Chondrocyte (in vitro differentiated cells): ENCODE data around the gene SYCE3. TPM values are rescaled to one million over a fixed set of nuclear protein-coding genes. Genes with fewer than 3 reads are reported as not detected.

ENCODE experiments used
- DNase-seq: peaks from one replicate; pipeline ENCODE4 v3.0.0; 2021; ENCODE audit warnings: mixed read lengths, low spot score
- H3K27ac Mint-ChIP-seq: one replicate; pipeline ENCODE4 v1.8.0; 2021; ENCODE audit warnings: mild to moderate bottlenecking, moderate library complexity, mixed read lengths; ENCODE audit not compliant: unreplicated experiment
- H3K27me3 Mint-ChIP-seq: 2 replicates; pipeline ENCODE4 v1.8.0; 2021; ENCODE audit warnings: low read depth, mixed read lengths
- H3K36me3 Mint-ChIP-seq: 2 replicates; pipeline ENCODE4 v1.8.0; 2021; ENCODE audit warnings: low read depth, mixed read lengths
- H3K4me1 Mint-ChIP-seq: 2 replicates; pipeline ENCODE4 v1.8.0; 2021; ENCODE audit warnings: low read depth, mild to moderate bottlenecking, mixed read lengths
- H3K4me3 Mint-ChIP-seq: one replicate; pipeline ENCODE4 v1.8.0; 2021; ENCODE audit warnings: mild to moderate bottlenecking, moderate library complexity, mixed read lengths; ENCODE audit not compliant: unreplicated experiment
- H3K9me3 Mint-ChIP-seq: 2 replicates; pipeline ENCODE4 v1.8.0; 2021; ENCODE audit warnings: low read depth, mixed read lengths
- total RNA-seq: library from RNA; stranded (reverse); gene quantifications from 3 replicates; pipeline ENCODE4 v1.2.1, GENCODE V29; 2021
- TF ChIP-seq, protein P1 (sequence below): fragments of 200-600 bp; sonication (generic); IDR thresholded peaks from 2 replicates; pipeline ENCODE4 v1.5.0; 2021; ENCODE audit warnings: antibody characterized with exemption, mild to moderate bottlenecking, moderate library complexity

The SYCE3 gene
- total RNA-seq, 1 donor from 2014 or later, result not detected

DNA sequence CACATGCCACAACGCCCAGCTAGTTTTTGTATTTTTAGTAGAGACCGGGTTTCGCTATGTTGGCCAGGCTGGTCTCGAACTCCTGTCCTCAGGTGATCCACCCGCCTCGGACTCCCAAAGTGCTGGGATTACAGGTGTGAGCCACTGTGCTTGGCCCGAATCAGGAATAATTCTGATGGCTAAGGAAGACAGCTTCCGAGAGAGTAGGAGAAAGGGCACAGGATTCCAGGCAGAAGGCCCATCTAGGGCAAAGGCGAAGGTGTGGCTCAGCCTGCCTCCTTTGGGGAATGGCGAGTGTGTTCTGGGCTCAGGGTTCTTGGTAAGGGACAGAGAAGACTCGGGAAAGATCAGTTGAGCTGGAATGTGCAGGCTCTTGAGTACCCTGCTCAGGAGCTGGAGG, 1.6 kb upstream of the SYCE3 start:
- Mint-ChIP-seq H3K4me1 (peaks cover 16% of the 10 kb centered on the region), H3K27me3 (peaks cover 9% of the 10 kb centered on the region), H3K36me3 (peaks cover 9% of the 10 kb centered on the region), H3K27ac (no peak overlapping the region), H3K9me3 (no peaks in the 10 kb centered on the region), H3K4me3 (no peak overlapping the region)
- DNase-seq, result no peak
- TF ChIP-seq, protein P1, sequence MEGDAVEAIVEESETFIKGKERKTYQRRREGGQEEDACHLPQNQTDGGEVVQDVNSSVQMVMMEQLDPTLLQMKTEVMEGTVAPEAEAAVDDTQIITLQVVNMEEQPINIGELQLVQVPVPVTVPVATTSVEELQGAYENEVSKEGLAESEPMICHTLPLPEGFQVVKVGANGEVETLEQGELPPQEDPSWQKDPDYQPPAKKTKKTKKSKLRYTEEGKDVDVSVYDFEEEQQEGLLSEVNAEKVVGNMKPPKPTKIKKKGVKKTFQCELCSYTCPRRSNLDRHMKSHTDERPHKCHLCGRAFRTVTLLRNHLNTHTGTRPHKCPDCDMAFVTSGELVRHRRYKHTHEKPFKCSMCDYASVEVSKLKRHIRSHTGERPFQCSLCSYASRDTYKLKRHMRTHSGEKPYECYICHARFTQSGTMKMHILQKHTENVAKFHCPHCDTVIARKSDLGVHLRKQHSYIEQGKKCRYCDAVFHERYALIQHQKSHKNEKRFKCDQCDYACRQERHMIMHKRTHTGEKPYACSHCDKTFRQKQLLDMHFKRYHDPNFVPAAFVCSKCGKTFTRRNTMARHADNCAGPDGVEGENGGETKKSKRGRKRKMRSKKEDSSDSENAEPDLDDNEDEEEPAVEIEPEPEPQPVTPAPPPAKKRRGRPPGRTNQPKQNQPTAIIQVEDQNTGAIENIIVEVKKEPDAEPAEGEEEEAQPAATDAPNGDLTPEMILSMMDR, result no peak

- Mint-ChIP-seq H3K4me1 (peaks cover 16% of the 10 kb centered on the region), H3K9me3 (no peaks in the 10 kb centered on the region)
- DNase-seq, result no peak
Measured at GRCh38 chr22:50563413-50564160, 868 bp upstream of the SYCE3 start.

DNA sequence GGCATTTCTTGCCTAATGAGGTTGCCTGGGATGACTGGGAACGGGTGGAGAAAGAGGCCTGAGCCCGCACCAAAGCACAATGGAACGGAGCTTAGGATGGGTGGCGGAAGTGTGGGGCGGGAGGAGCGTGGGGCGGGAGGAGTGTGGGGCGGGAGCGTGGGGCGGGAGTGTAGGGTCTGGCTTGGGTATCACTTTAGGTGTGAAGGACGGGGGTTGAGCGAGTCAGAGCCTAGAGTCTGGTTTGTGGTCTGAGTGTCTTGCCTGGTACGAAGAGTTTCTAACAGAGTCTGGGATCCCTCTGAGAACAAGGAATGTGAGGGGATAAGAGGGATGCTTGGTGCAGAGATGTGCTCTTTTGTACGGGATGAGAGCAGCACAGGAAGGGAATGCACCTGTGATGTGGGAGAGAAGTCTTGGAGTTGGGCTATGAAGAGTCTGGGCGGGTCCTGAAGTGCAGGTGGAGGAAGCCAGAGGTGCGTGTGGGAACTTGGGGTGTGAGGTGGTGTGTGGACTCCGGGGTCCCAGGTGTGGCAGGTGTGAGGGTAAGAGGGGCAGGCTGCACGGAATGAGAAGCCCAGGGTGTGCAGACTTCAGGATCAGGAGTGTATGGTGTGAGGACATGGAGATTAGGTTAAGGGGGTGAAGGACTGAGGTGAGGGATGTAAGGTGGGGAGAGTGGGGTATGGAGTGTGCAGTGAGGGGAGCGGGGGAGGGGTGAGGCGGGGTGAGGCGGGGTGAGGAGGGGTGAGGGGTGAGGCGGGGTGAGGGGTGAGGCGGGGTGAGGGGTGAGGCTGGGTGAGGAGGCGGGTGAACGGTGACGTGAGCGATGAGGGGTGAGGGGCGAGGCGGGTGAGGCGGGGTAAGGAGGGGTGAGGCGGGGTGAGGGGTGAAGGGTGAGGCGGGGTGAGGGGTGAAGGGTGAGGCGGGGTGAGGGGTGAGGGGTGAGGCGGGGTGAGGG, 1.0 kb downstream of the SYCE3 start:
- TF ChIP-seq, protein P1, result no peak
- H3K36me3 Mint-ChIP-seq, result no peaks in the 10 kb centered on the region
- peaks cover 10% of the 10 kb centered on the region for H3K27me3 Mint-ChIP-seq
- no peaks in the 10 kb centered on the region for H3K9me3 Mint-ChIP-seq
- H3K4me3 Mint-ChIP-seq, result peak overlapping the region; percentile 61
- no peak for DNase-seq
- no peak overlapping the region for H3K27ac Mint-ChIP-seq
- peaks cover 16% of the 10 kb centered on the region for H3K4me1 Mint-ChIP-seq

More at GRCh38 chr22:50563413-50564160, 868 bp upstream of the SYCE3 start:
- Mint-ChIP-seq H3K36me3 (peaks cover 4% of the 10 kb centered on the region), H3K4me3 (peak overlapping the region; percentile 92), H3K27ac (no peak overlapping the region), H3K27me3 (peaks cover 10% of the 10 kb centered on the region)
- TF ChIP-seq, protein P1, result no peak

DNA sequence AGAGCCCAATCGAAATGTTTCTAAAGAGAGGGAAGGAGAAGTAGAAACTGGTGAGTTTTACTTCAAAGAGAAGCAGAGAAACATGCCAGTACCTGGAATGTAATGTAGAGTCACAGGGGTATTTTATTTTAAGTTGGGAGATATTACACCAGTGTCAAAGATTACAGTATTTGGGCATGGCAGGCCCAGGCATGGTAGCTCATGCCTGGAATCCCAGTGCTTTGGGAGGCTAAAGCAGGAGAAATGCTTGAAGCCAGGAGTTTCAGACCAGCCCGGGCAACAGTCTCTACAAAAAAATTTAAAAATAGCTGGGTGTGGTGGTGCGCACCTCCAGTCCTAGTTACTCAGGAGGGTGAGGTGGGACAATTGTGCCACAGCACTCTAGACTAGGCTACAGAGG, 2.7 kb downstream of the SYCE3 start:
- Mint-ChIP-seq H3K27ac (no peak overlapping the region), H3K36me3 (no peaks in the 10 kb centered on the region), H3K9me3 (no peaks in the 10 kb centered on the region), H3K4me3 (no peak overlapping the region), H3K27me3 (peaks cover 20% of the 10 kb centered on the region), H3K4me1 (peaks cover 16% of the 10 kb centered on the region)
- DNase-seq, result no peak
- TF ChIP-seq, protein P1, result no peak

DNA sequence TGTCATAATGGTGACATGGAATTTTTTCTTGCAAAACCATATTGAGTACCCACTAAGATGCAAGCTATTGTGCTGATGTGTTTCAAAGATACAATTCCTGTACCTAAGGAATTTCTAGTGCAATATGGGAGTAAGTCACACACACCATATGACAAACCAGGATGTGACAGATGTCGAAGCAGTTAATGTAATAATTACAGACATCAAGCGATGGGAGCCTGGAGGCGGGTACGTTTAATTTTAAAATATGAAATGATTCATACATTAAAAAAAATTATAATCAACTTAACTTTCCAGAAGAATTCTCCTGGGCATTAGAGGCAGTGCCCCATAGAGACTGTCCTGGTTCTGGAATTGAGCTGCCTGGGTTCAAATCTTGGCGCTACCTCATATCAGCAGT, 6.0 kb downstream of the SYCE3 start:
- TF ChIP-seq, protein P1, result no peak
- Mint-ChIP-seq H3K9me3 (no peaks in the 10 kb centered on the region), H3K4me1 (peaks cover 3% of the 10 kb centered on the region), H3K27me3 (peaks cover 20% of the 10 kb centered on the region), H3K4me3 (no peak overlapping the region), H3K36me3 (no peaks in the 10 kb centered on the region), H3K27ac (no peak overlapping the region)
- DNase-seq, result no peak
